Mucosa of descending colon (tissue), 3 donors: ENCODE data around the gene CBLC. TPM values are rescaled to one million over a fixed set of nuclear protein-coding genes. Genes with fewer than 3 reads are reported as not detected.
A peak's percentile ranks its signal among the peaks of the same experiment; 100 is the strongest.
"Not testable (repeated sequence)": the region's sequence is repeated elsewhere in the genome, so short reads cannot be mapped to it uniquely, and the experiment has no call there.

ENCODE experiments used
- ATAC-seq: fragments of 200-7000 bp; cut with Tn5 transposase; one replicate; pipeline ENCODE4 v1.9.1; 2020; ENCODE audit warnings: mild to moderate bottlenecking, moderate library complexity
- DNase-seq, 3 donors: peaks; one replicate each; pipeline ENCODE4 v3.0.0-alpha.2; 2020
- H3K36me3 ChIP-seq: fragments of 200-600 bp; one replicate; pipeline ENCODE4 v1.8.0; 2021; ENCODE audit warnings: low read depth, mild to moderate bottlenecking
- H3K4me1 ChIP-seq: fragments of 200-600 bp; one replicate; pipeline ENCODE4 v1.8.0; 2021; ENCODE audit warnings: low read depth, mild to moderate bottlenecking
- H3K4me3 ChIP-seq: fragments of 200-600 bp; one replicate; pipeline ENCODE4 v1.8.0; 2021; ENCODE audit warnings: mild to moderate bottlenecking
- H3K9me3 ChIP-seq: fragments of 200-600 bp; one replicate; pipeline ENCODE4 v1.8.0; 2021; ENCODE audit warnings: mild to moderate bottlenecking
- intact Hi-C, 2 donors: fragments of 100-400 bp; cut with DNase I in 1 of 2; cut with micrococcal nuclease in 1 of 2; formaldehyde crosslinking; loops; one replicate each; pipeline versions ENCODE4 v1.11.0 to v1.11.1; 2022; cut with DNase I, micrococcal nuclease
- total RNA-seq, 3 donors: library from RNA; stranded (reverse); fragmentation: NEBNext Ultra II Directional in 2 of 3; extraction: Animal tissue kit (Norgen Biotek cat#: 25700) in 2 of 3; gene quantifications; one replicate each; pipeline versions ENCODE4 v1.2.1 to v1.2.4, GENCODE V29; 2021 to 2023
- TF ChIP-seq, protein P1 (sequence below): fragments of 200-600 bp; IDR thresholded peaks from one replicate; pipeline ENCODE4 v1.8.0; 2022; ENCODE audit warnings: antibody characterized with exemption, mild to moderate bottlenecking
- donor health status: DM: no; HTN: no; CAD: no; lungs with moderate emphysema.
- donor health status: DM: no; HTN: no; CAD: no.
- donor health status: DM: no; HTN: yes; CAD: no.

The CBLC gene
- total RNA-seq, 3 donors from 2014 or later = 36.5 to 92.6 (median 59.1) TPM

- H3K9me3 ChIP-seq = no peaks in the 10 kb centered on the region
- ATAC-seq = no peak
- intact Hi-C loops = no loop called here
- H3K36me3 ChIP-seq = no peaks in the 10 kb centered on the region
- no peak for DNase-seq
- TF ChIP-seq, protein P1, sequence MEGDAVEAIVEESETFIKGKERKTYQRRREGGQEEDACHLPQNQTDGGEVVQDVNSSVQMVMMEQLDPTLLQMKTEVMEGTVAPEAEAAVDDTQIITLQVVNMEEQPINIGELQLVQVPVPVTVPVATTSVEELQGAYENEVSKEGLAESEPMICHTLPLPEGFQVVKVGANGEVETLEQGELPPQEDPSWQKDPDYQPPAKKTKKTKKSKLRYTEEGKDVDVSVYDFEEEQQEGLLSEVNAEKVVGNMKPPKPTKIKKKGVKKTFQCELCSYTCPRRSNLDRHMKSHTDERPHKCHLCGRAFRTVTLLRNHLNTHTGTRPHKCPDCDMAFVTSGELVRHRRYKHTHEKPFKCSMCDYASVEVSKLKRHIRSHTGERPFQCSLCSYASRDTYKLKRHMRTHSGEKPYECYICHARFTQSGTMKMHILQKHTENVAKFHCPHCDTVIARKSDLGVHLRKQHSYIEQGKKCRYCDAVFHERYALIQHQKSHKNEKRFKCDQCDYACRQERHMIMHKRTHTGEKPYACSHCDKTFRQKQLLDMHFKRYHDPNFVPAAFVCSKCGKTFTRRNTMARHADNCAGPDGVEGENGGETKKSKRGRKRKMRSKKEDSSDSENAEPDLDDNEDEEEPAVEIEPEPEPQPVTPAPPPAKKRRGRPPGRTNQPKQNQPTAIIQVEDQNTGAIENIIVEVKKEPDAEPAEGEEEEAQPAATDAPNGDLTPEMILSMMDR = no peak
- no peak overlapping the region for H3K4me3 ChIP-seq
- peaks cover 7% of the 10 kb centered on the region for H3K4me1 ChIP-seq
These were observed 15.7 kb upstream of the CBLC start for GRCh38 chr19:44762038-44762437.

DNA sequence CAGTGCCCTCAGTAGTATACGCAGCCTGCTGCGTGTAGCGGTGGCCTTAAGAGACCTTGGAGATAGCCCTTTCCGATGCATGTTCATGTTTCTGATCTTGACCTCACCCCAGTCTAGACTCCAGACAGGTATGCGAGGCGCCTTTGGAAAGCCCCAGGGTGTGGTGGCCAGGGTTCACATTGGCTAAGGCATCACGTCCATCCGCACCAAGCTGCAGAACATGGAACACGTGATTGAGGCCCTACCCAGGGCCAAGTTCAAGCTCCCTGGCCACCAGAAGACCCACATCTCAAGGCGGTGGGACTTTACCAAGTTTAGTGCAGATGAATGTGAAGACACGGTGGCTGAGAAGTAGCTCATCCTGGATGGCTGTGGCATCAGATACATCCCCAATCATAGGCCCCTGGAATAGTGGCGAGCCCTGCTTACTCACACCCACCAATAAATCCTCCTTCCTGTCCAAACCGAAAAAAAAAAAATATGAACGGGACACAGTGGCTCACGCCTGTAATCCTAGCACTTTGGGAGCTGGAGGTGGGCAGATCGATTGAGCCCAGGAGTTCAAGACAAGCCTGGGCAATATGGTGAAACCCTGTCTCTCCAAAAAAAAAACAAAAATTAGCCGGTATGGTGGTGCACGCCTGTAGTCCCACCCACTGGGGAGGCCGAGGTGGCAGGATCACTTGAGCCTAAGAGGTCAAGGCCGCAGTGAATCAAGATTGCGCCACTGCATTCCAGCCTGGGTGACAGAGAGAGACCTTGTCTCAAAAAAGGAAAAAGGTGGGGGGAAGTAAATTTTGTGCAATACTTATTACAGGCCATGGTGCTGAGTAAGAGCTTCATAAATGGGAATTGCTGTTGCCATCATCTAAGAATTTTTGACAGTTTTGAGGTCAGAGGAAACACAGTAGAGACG lies 12.4 kb upstream of the CBLC start:
- intact Hi-C loops = no loop called here
- H3K4me3 ChIP-seq = no peak overlapping the region
- no peaks in the 10 kb centered on the region for H3K9me3 ChIP-seq
- TF ChIP-seq, protein P1 = no peak
- DNase-seq (peak; percentile 83 to 88 (median 86)), ATAC-seq (peak; percentile 92)
- no peaks in the 10 kb centered on the region for H3K36me3 ChIP-seq
- peaks cover 15% of the 10 kb centered on the region for H3K4me1 ChIP-seq

GRCh38 chr19:44765949-44766335 lies 11.7 kb upstream of the CBLC start:
- Histone ChIP-seq H3K4me1 (peaks cover 18% of the 10 kb centered on the region), H3K9me3 (no peaks in the 10 kb centered on the region), H3K36me3 (no peaks in the 10 kb centered on the region), H3K4me3 (no peak overlapping the region)
- intact Hi-C loops = no loop called here
- TF ChIP-seq, protein P1 = no peak
- no peak for DNase-seq
- no peak for ATAC-seq

DNA sequence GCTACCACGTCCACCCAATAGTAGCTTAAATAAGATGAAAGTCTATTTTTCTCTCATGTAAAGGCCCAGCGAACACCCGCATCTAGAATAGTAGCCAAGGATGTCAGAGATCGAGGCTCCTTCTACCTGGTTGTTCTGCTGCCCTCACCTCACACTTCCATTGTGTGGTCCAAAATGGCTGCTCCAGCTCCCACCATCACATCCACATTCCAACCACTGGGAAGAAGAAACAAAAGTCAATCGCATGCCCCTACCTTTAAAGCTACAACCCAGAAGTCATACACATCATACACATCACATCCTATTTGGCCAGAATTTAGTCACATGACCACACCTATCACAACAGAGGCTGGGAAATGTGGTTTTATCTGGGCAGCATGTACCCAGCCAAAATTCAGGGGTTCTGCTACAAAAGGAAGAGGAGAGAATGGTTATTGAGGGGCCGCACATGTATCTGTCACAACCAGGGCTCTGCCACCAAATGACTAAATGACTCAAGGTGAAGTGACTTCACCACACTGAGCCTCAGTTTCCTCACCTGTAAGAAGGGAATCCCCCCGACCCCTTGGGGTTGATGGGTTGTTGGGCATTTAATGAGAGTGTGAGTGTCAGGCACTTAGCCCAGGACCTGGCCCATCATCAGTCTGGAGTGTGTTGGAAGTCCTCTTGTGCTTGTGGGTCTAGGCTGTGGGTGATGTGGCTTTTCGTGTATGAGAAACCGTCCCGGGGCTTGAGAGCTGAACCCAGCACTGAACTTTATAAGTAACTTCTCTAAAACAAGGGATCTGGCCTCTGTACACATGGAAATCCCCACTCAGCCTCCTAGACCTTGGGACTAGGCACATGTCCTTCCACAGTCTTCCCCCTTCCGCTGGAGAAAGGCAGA lies 10.2 kb upstream of the CBLC start:
- peaks cover 19% of the 10 kb centered on the region for H3K4me1 ChIP-seq
- no peaks in the 10 kb centered on the region for H3K9me3 ChIP-seq
- H3K4me3 ChIP-seq = no peak overlapping the region
- no peak for ATAC-seq
- TF ChIP-seq, protein P1 = no peak
- H3K36me3 ChIP-seq = no peaks in the 10 kb centered on the region
- DNase-seq = peak in 1 of 3 donors; percentile 33
- intact Hi-C loops = no loop called here

DNA sequence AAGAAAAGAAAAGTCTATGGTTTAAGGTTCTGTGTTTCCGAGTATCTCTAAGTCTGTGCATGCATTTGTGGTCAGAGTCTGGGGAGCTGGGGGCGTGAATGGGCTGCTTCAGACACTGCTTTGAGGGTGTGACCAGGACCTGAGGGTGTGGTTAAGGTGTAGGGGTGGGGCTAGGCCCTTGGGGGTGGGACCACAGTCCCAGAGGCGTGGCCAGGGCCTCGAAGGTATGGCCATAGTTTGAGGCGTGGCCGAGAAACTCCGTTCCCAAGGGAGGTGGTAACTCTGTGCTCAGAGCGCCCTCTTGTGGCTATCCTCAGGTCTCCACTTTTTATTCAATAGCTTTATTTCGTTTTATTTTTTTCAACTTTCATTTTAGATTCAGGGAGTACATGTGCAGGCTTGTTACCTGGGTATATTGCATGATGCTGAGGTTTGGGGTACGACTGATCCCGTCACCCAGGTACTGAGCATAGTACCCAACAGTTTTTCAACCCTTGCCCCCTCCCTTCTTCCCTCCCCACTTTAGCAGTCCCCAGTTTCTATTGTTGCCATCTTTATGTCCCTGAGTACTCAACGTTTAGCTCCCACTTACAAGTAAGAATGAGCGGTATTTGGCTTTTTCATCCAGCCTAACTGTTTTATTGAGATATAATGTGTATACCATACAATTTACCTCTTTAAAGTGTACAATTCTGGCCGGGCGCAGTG lies 7.0 kb upstream of the CBLC start:
- Histone ChIP-seq H3K9me3 (no peaks in the 10 kb centered on the region), H3K4me1 (peaks cover 16% of the 10 kb centered on the region), H3K36me3 (no peaks in the 10 kb centered on the region), H3K4me3 (no peak overlapping the region)
- DNase-seq (peak; percentile 98 to 99 (median 99)), ATAC-seq (peak; percentile 99)
- TF ChIP-seq, protein P1 = peak; percentile 79
- intact Hi-C loops = loop anchor here (2.0 to 5.0 kb wide), 2 partner anchors 48 kb away; no protein-coding TSS in a partner anchor

GRCh38 chr19:44772144-44772543 lies 5.5 kb upstream of the CBLC start:
- intact Hi-C loops = loop anchor here in 1 of 2 donors (5.0 kb wide), 1 partner anchor 50 kb away; no protein-coding TSS in a partner anchor
- DNase-seq, ATAC-seq, H3K36me3 ChIP-seq, H3K9me3 ChIP-seq, H3K4me3 ChIP-seq: not testable (repeated sequence)
- peaks cover 21% of the 10 kb centered on the region for H3K4me1 ChIP-seq
